ENCODE results near the gene PZP.

Gene PZP

DNA sequence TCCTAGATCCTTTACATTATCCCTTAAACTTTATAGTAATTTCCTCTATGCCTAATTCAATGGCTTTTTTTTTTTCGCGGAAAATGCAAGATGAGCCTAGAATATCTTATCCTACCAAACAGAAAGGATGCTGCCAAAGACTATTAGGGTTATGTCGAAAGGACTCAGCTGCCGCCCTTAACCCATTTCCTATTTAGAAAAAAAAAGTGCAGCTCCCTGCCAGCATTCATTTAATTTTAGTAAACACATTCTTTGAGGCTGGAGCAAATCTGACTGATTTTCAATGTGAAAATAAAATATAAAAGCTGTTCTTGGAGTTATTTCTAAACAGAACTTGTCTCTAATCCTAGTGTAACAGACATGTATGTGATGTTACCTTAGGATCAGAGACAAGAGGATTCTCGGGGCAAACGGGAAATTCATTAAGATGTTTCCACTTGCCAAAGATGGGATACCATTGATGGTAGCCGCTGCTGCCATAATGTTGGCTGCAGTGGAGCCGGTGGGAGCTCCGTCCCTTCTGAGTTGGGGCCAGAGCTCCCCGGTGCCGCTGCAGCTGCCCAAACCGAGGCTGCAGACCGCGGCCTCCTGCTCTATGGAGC, 84.3 kb downstream of the PZP start:
- no peak for DNase-seq

DNA sequence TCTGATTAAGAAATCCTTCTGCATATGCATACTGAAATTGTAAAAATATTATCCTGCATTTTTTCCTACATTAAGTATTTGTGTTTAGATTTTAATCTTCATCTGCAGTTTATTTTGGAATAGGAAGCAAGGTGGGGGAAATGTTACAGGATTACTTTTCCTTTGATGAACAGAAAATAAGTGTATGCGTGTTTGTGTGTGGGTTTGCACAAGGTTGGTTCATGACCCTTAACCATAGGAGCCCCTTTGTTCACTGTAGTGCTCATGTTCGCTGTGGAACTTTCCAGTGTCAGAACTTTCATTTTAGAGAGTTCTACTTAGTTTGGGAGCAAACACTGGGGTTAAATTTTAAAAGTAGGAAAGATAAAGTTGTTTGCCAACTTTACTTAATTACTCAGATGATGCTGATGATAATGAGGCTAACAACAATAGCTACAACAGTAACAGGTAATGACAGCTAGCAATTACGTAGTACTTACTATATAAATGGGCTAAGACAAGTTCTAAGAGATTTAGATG, 86.0 kb downstream of the PZP start:
- DNase-seq: no peak

- DNase-seq: no peak
Measured at GRCh38 chr12:9120487-9121184, 87.6 kb downstream of the PZP start.

GRCh38 chr12:9118158-9118557, 90.0 kb downstream of the PZP start:
- no peak for DNase-seq

- DNase-seq: no peak
Measured at GRCh38 chr12:9115731-9116559, 92.2 kb downstream of the PZP start, which contains the start of gene A2M. A2M (minus strand) TSS chr12:9115919; CDS start chr12:9115849, 70 bp downstream.

DNA sequence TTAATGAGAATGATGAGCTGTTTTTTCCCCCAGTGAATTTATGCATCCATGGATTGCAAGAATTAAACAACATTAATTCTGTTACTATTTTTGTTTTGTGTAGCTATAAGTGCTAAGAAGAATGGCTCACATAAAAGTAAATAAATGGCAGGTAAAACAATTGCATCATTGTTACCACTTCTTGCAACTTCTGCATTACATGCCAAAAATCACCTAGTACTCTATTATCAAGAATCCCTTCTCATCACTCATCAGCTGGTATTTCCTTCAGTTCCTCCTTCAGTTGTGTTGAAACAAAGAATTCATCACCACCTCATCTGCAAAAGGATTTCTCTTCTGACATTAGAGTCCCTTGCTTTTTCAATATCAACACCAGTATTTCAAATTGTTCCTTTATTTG, 93.2 kb downstream of the PZP start:
- no peak for DNase-seq

DNA sequence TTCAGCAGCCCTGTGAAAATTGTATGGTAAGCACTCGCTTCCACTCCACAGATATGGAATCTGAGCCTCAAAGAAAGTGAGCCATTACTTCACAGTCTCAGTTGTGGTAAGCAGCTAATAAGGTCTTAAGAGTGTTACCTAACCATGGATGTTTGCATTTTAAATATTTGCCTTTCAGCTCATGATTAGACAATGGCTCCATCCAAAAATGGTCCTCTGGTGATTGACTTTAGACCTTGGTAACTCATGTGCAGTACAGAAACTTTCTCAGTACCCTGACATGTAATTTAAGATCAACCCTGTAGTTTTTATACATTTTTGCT, 94.2 kb downstream of the PZP start:
- no peak for DNase-seq

- DNase-seq: no peak
Measured at GRCh38 chr12:9113296-9113986, 94.8 kb downstream of the PZP start.

- no peak for DNase-seq
Measured at GRCh38 chr12:9112076-9112853, 95.9 kb downstream of the PZP start.

DNA sequence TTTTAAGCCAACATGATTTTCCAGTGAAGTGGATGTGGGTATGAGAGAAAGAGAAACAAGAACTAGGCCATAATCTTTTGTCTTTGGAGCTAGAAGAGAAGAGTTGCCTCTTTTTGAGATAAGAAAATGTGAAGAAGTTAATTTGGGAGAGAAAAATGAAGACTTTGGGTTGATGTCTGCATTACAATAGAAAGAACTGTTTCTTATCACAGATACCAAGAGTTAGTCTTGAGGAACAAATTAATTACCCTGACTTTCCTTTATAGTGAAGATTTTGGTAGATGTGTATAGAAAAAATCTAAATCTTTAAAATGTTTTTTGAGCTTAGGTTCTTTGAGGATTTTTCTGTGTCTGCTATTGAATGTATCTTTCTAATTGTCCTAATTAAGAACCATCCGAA, 96.7 kb downstream of the PZP start:
- no peak for DNase-seq

GRCh38 chr12:9109737-9110491, 98.3 kb downstream of the PZP start:
- DNase-seq: no peak

DNA sequence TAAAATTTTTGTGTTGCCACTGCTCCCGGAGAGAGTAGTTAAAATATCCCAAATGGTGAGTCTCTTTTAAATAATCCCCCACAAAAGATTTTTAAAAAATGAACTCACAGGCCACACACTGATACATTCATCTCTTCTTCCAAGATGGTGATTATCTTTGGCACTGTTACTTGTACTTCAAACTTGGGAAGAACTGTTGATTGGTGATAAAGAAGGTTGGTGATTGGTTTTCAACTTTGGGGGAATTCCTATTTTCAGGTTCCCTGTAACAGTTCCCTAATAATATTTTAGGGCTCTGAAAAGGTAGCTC, 99.0 kb downstream of the PZP start:
- no peak for DNase-seq

- DNase-seq: no peak
Measured at GRCh38 chr12:9108504-9109212, 99.5 kb downstream of the PZP start.

- DNase-seq: no peak
Measured at GRCh38 chr12:9107542-9107873, 100.7 kb downstream of the PZP start.

- DNase-seq: no peak
Measured at GRCh38 chr12:9106610-9107541, 101.3 kb downstream of the PZP start.

GRCh38 chr12:9106067-9106466, 102.1 kb downstream of the PZP start:
- no peak for DNase-seq

DNA sequence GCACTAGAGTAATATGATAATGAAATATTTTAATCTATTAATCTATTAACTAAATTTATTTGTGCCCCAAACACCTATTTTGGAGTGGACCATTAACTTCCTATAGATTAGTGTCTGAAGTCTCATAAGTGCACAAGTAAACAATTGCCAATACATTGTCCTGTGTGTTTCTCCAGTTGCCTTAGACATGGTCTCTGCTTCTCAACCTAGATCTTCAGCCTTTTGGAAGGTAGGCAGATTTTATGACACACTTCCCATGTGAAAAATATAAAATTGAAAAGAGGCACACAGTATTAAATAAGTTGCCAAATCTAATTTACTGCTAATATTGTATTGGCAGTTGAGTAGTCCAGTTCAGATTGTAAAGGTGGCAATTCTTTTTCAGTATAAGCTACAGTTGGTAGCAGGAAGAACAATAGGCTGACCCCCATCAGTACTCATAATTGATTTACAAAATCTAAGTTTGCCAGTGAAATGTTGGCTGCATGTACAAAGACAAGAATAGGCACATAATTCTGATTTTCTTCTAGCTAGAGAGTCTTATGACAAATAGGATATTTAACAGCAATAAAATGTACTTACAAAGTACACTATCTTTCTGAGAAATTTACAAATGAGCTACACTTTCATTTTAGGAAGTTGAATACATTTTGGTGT, 103.3 kb downstream of the PZP start:
- DNase-seq: no peak

DNA sequence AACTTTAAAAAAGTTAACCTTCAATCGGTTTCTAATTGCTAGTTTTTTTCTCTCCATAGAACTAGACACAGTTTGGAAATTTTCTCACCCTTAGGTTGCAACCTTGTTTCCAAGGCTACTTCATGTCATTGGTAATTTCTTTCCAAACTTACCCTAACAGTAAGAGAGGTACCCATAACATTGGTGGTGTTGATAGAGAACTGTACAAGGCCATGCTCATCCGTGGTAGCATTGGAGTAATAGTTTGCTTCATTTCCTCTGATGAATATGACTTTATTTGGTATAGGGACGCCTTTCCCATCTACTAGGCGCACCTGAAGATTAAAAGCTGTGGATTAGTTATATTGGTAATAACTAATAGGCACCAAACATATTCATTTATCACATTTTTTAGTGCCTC, 104.1 kb downstream of the PZP start:
- no peak for DNase-seq

GRCh38 chr12:9103050-9103849, 104.9 kb downstream of the PZP start:
- no peak for DNase-seq

Data from NCI-H345 (cell line).